Endothelial cell (in vitro differentiated cells): ENCODE measurements around the gene OR2AG2. TPM values are rescaled to one million over a fixed set of nuclear protein-coding genes. Genes with fewer than 3 reads are reported as not detected.

Source experiments
- DNase-seq: peaks from one replicate; pipeline ENCODE4 v3.0.0; 2021; ENCODE audit warnings: low spot score
- H3K27ac Mint-ChIP-seq: one replicate; pipeline ENCODE4 v1.8.0; 2021; ENCODE audit warnings: mixed read lengths, inconsistent platforms; ENCODE audit not compliant: unreplicated experiment
- H3K27me3 Mint-ChIP-seq: one replicate; pipeline ENCODE4 v1.8.0; 2021; ENCODE audit warnings: mild to moderate bottlenecking, moderate library complexity, mixed read lengths, inconsistent platforms; ENCODE audit not compliant: unreplicated experiment
- H3K36me3 Mint-ChIP-seq: one replicate; pipeline ENCODE4 v1.8.0; 2021; ENCODE audit warnings: mild to moderate bottlenecking, low read depth, mixed read lengths, inconsistent platforms; ENCODE audit not compliant: unreplicated experiment
- H3K4me1 Mint-ChIP-seq: one replicate; pipeline ENCODE4 v1.8.0; 2021; ENCODE audit warnings: mild to moderate bottlenecking, mixed read lengths, inconsistent platforms; ENCODE audit not compliant: unreplicated experiment
- H3K4me3 Mint-ChIP-seq: one replicate; pipeline ENCODE4 v1.8.0; 2021; ENCODE audit warnings: mild to moderate bottlenecking, mixed read lengths, inconsistent platforms; ENCODE audit not compliant: unreplicated experiment
- H3K9me3 Mint-ChIP-seq: one replicate; pipeline ENCODE4 v1.8.0; 2021; ENCODE audit warnings: mixed read lengths, inconsistent platforms; ENCODE audit not compliant: unreplicated experiment
- CTCF ChIP-seq: fragments of 200-600 bp; sonication (generic); IDR thresholded peaks from one replicate; pipeline ENCODE4 v1.5.0; 2021; ENCODE audit warnings: antibody characterized with exemption; ENCODE audit not compliant: unreplicated experiment
- total RNA-seq: library from RNA; stranded (reverse); fragmentation: NEBNext Ultra II Directional; extraction: Animal tissue kit (Norgen Biotek cat#: 25700); gene quantifications from one replicate; pipeline ENCODE4 v1.2.1, GENCODE V29; 2021; ENCODE audit not compliant: unreplicated experiment

Gene OR2AG2
- total RNA-seq, 1 donor from 2014 or later = 0.26 TPM

GRCh38 chr11:6745018-6745417 is 26.8 kb downstream of the OR2AG2 start:
- no peaks in the 10 kb centered on the region for H3K27me3 Mint-ChIP-seq
- no peak for TF ChIP-seq CTCF
- no peak for DNase-seq
- peaks cover 6% of the 10 kb centered on the region for H3K4me1 Mint-ChIP-seq
- no peaks in the 10 kb centered on the region for H3K36me3 Mint-ChIP-seq
- H3K4me3 Mint-ChIP-seq = no peak overlapping the region
- no peak overlapping the region for H3K27ac Mint-ChIP-seq
- no peaks in the 10 kb centered on the region for H3K9me3 Mint-ChIP-seq

GRCh38 chr11:6742260-6742659 is 29.5 kb downstream of the OR2AG2 start:
- no peak overlapping the region for H3K27ac Mint-ChIP-seq
- H3K36me3 Mint-ChIP-seq = no peaks in the 10 kb centered on the region
- no peaks in the 10 kb centered on the region for H3K27me3 Mint-ChIP-seq
- DNase-seq = no peak
- H3K9me3 Mint-ChIP-seq = no peaks in the 10 kb centered on the region
- peaks cover 4% of the 10 kb centered on the region for H3K4me1 Mint-ChIP-seq
- TF ChIP-seq CTCF = no peak
- no peak overlapping the region for H3K4me3 Mint-ChIP-seq

- H3K4me1 Mint-ChIP-seq = peaks cover 6% of the 10 kb centered on the region
- no peak overlapping the region for H3K27ac Mint-ChIP-seq
- no peak for TF ChIP-seq CTCF
- no peaks in the 10 kb centered on the region for H3K9me3 Mint-ChIP-seq
- H3K27me3 Mint-ChIP-seq = no peaks in the 10 kb centered on the region
- H3K4me3 Mint-ChIP-seq = no peak overlapping the region
- no peak for DNase-seq
- no peaks in the 10 kb centered on the region for H3K36me3 Mint-ChIP-seq
These were observed 33.2 kb downstream of the OR2AG2 start for GRCh38 chr11:6738590-6738989.

GRCh38 chr11:6737872-6738466 is 33.8 kb downstream of the OR2AG2 start:
- no peak overlapping the region for H3K27ac Mint-ChIP-seq
- DNase-seq = peak; percentile 31
- TF ChIP-seq CTCF = peak; percentile 73
- no peaks in the 10 kb centered on the region for H3K27me3 Mint-ChIP-seq
- no peaks in the 10 kb centered on the region for H3K9me3 Mint-ChIP-seq
- H3K4me3 Mint-ChIP-seq = no peak overlapping the region
- peaks cover 6% of the 10 kb centered on the region for H3K4me1 Mint-ChIP-seq
- no peaks in the 10 kb centered on the region for H3K36me3 Mint-ChIP-seq

GRCh38 chr11:6736495-6737121 is 35.2 kb downstream of the OR2AG2 start:
- Mint-ChIP-seq H3K4me3 (no peak overlapping the region), H3K27ac (no peak overlapping the region), H3K9me3 (no peaks in the 10 kb centered on the region), H3K36me3 (no peaks in the 10 kb centered on the region), H3K4me1 (peaks cover 6% of the 10 kb centered on the region), H3K27me3 (no peaks in the 10 kb centered on the region)
- TF ChIP-seq CTCF = no peak
- no peak for DNase-seq
